OCI-M2 (cell line): Measurements from ENCODE around the gene SMIM35.

Source experiments
- DNase-seq: peaks from one replicate; lab custom pipeline; 2025; ENCODE audit not compliant: unreplicated experiment; lab: John Stamatoyannopoulos, UW

Gene SMIM35

DNA sequence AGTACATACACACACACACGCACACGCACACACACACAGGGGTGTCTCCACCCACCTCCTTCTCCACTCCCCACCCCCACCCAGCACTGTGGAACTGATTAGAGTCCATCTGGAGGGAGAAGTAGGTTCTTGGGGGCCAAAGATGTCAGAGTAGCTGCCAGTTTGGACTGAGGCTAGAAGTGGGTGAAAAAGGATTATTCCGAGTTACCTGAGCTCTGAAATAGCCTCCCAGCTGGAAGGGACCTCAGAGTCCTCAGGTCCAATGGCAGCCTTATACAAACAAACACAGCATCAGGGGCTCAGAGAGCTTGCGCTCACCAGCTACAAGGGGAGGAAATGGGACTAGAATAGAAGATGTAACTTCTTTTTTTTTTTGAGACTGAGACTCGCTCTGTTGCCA lies 79.7 kb downstream of the SMIM35 start:
- no peak for DNase-seq

DNA sequence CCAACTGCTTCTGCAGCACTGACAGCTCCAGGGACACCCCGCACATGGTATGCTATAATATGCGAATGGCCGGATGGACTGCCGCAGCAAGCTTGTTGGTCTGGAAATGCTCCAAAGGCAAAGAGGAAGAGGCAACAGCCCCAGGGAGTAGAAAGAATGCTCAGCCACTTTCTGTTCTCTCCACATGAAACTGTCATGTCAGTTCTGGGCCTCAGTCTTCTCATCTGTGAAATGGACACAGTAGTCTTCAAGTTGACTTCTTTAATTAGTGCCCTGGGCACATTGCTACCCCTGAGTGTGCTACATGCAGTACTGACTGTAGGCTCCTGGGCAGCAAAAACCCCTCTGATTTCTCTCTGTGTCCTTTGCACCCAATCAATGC lies 80.6 kb downstream of the SMIM35 start:
- DNase-seq = no peak

DNA sequence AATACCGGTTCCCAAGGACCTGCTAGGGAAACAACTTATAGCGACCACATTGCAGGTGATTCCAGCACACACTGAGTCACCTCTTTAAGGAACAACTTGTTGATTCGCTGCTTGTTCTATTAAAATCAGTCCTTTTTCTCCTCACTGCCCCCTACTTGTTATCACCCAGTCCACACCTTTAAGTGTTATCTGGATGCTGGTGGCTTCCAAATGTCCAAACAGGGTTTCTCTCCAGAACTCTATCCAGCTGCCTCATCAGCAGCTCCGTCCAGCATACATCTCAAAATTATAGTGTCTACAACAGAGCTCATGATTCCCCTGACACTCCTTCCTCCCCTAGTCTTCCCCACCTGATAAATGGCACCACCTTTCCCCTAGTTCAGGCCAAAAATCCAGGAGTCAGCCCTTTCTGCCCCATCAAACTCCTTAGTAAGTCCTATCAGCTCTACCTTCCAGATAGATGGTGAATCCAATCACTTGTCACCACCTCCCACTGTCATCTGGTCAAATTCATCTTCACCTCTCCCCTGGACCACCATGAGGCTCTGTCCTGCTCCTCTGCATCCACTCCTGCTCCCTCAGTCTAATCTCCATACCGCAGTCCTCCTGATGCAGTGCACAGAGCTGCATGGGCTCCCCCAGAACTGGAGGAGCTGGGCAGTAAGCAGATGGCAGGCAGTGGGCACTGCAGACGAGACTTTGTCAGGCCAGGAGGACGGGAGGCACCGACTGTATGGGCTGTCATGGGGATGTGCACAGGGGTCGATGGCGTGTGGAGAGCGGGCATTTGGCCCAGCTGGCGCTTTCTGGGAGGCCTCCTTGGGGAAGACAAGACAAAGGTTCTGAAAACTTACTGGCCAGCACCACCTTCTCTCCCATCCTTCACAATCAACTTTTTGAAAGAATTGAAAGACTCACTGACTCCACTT lies 81.3 kb downstream of the SMIM35 start:
- no peak for DNase-seq

DNA sequence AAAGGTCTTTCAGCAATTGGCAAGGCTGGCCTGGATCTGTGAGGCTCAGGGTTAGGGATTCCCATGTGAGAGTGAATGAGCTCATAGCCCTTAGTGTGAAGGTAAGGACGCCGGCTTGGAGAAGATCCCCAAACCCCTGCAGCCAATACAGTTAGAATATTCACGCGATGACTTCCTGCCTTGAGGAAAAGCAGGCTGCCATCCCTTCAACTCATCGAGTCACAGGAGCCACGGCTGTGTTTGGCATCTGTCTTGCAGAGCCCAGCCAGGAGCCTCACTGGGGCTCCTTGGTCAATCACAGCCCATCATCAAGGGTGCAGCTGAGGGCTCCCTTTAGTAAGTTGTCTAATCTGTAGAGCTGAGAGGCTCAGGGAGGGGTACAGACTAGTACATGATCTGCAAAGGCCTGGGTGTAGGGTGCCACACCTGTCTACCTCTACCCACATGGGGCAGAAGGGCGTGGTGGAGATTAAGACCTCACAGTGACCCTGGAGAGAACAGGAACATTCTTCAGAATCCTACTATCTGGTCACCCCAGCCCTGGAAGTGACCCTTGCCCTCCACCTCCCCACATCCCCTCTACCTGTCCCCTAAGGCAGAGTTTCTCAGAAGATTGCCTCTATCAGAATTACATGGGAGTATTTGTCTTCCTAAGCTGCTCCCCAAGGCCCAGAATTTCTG lies 82.1 kb downstream of the SMIM35 start:
- no peak for DNase-seq

DNA sequence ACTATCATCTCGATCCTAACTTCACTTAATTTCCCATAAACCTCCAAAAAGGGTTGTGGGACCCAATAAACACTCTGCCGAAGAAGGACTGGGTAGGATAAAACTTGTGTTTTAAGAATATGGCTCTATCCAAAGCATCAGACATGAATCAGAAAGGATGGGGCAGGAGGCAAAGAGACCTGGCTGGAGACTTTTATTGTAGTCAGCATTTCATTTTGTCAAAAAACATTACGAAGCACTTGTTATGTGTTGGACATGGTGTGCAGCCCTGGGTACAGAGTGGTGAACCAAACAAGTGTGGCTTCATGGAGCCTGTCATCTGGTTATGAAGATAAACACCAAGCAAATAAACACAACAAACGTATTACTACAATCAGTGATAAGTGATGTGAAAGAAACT lies 83.3 kb downstream of the SMIM35 start:
- DNase-seq = no peak

DNA sequence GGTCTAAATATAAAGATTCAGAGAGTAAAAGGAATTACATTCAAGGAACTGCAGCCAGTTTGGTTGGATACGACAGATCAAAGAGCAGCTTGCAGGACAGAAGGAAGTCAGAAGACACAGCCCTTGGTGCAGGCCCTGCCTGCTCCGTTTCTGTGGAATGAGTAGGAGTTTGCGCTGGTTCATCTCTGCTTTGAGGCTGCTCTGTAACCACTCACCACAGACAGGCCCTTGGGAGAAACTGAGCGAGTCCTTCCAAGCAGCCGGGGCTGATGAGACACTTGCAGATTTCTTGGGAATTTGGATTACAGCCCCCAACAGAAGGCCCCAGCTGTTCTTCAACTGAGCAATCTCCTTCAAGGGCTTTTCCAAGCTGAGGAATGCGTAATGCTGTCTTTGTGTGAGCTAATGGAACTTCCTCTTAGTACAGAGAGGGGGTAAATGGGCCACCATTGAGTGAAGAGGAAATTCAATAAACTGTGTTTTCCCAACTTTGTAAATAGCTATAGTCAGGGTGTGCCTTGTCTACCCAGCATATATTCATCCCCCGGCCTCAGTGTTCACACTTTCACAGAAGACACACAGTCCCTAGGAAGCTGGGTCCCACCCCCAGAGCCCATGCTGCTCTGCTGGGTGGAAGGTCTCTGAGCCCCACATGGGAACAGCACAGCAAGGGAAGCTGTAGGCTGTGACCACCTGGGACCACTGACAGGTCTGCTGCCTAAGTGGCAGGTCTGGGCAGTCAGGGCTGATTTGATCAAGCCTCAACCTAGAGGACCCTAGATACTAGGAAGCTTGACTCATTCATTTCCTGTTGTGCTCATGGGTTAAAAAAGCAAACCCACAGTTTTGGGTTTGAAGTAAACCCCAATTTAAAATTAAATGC lies 84.0 kb downstream of the SMIM35 start:
- DNase-seq = no peak

DNA sequence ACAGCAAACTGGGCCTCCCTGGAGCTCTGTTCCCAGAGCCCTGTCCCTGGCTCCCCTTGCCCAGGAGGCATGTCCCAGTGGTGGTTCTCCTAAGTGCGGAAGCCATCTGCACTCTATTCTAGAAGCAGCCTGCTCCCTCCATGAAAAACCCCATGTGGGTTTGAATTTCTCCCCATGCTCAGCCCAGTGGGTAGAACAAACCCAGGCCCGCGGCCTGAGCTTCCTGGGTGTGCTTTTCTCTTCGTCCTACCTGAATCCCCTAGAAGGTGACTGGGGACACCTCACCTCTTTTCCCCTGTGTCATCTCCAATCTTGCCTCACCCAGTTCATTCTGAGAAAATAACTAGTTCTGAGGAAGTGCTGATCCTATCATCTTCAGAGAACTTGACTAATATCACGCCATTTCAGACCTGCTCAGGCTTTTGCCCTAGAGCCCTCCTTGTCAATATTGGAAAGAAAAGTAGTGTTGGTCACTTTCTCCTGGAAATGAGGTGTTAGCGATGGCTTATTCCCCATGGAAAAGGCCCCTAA lies 84.7 kb downstream of the SMIM35 start:
- DNase-seq = no peak

DNA sequence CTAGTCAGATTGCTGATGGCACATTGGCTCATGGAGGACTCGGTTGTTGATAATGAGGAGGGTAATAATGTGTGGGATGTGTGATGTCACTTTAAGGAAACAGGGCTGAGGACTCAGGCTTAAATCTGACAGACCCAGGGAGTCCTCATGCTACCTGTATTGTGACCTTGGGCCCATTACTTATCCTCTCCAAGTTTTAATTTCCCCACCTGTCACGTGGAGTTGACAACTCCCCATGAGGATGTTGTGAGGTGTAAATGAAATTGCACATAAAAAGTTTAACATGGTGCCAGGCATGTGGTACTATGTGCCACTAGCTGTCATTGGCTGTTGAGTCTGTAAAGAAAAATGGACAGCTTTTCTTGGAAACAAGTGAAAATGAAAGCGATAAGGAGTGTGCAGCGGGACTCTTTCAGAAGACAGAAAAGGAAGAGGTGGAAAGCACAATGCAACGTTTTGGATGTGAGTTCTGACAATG lies 85.2 kb downstream of the SMIM35 start:
- DNase-seq = no peak

DNA sequence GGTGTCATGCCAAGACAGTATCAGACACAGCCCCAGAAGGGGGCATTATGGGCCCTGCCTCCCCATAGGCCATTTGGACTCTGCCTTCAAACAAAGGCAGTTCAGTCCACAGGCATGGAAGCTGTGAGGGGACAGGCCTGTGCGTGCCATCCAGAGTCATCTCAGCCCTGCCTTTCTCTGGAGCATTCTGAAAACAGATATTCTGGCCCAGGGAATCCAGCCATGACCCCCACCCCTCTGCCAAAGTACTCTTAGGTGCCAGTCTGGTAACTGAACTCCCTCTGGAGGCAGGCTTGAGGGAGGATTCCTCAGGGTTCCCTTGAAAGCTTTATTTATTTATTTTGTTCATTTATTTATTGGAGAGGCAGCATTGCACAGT lies 85.9 kb downstream of the SMIM35 start:
- no peak for DNase-seq

DNA sequence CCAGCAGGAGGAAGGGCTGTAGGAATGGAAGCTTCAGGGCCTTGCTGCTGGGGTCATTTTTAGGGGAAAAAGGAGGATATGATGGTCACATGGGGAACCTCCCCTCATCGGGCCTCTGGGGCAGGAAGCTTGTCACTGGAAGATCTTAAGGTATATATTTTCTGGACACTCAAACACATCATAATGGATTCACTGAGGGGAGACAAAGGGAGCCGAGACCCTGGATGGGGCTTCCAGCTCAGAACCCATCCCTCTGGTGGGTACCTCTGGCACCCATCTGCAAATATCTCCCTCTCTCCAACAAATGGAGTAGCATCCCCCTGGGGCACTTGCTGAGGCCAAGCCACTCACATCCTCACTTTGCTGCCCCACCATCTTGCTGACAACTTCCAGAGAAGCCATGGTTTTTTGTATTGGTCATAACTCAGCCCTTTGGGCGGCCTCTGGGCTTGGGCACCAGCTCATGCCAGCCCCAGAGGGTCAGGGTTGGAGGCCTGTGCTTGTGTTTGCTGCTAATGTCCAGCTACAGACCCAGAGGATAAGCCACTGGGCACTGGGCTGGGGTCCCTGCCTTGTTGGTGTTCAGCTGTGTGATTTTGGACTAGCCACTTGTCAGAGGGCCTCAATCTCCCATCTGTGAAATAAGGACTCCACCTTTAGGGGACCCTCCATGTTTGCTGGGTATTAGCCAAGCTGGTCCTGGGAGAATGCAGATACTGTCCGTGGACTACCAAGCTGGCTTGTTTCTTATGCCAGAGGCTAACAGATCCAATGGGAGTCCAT lies 86.5 kb downstream of the SMIM35 start:
- no peak for DNase-seq

DNA sequence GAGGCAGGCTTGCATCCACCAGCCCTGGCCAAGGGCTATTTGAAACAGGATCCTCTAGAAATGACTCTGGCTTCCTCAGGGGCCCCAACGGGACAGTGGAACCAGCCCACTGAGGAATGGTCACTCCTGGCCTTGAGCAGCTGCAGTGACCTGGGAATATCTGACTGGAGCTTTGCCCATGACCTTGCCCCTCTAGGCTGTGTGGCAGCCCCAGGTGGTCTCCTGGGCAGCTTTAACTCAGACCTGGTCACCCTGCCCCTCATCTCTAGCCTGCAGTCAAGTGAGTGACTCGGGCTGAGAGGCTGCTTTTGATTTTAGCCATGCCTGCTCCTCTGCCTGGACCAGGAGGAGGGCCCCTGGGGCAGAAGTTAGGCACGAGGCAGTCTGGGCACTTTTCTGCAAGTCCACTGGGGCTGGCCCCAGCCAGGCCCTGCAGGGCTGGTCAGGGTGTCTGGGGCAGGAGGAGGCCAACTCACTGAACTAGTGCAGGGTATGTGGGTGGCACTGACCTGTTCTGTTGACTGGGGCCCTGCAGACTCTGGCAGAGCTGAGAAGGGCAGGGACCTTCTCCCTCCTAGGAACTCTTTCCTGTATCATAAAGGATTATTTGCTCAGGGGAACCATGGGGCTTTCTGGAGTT lies 87.3 kb downstream of the SMIM35 start:
- no peak for DNase-seq

DNA sequence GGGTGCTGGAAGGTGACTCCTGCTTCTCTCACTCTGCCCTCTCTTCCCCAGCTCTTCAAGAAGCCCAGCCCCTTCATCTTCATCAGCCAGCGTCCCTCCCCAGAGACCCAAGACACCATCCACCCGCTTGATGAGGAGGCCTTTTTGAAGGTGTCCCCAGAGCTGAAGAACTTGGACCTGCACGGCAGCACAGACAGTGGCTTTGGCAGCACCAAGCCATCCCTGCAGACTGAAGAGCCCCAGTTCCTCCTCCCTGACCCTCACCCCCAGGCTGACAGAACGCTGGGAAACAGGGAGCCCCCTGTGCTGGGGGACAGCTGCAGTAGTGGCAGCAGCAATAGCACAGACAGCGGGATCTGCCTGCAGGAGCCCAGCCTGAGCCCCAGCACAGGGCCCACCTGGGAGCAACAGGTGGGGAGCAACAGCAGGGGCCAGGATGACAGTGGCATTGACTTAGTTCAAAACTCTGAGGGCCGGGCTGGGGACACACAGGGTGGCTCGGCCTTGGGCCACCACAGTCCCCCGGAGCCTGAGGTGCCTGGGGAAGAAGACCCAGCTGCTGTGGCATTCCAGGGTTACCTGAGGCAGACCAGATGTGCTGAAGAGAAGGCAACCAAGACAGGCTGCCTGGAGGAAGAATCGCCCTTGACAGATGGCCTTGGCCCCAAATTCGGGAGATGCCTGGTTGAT lies 88.0 kb downstream of the SMIM35 start:
- no peak for DNase-seq

DNA sequence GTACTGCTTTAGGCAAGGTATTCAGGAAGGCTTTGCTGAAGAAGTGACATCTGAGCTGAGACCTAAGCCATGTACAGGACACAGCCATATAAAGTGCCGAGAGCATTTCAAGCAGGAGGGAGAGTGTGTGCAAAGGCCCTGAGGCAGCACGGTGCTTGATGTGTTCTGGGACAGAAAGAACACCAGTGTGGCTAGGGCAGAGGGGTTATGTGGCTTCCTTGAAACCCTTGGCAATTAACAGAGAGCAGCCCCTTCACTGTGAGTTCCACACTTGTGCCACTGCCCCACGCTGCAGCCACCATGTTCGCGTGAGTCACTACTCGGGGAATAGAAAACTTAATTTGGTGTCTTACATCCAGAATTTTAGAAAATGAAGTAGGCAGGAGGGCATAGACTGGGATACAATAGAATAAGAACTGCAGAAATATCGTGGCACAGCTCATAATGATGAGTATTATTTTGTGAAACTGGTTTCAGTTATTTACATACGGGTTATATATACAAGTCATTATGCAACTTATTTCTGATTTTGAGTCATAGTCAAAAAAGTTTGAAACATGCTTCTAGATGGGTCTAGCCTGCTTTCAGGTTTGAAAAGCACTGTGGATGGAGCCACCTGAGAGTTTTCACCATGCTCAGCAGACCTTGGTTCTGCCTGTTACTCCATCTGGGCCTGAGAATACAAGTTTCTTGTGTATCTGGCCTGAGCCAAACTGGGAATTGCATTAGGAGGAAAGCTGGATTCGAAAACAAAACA lies 88.8 kb downstream of the SMIM35 start:
- no peak for DNase-seq

DNA sequence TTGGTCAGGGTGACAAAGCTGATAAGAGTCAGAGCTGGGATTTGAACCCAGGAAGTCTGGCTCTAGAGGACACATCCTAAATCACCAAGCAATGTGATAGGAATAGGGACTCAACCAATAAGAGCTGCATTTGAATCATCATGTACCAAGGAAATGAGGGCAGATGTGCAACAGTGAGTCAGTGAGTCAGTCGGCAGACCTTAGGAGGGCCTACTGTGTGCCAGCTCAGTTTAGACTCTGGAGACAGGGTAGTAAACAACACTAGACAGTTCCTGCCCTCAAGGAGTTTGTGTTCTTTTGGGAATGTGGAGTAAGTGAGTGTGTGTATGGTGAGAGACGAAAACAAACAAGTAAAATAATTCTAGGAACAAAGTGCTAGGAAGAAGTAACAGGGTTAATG lies 89.4 kb downstream of the SMIM35 start:
- DNase-seq = no peak

DNA sequence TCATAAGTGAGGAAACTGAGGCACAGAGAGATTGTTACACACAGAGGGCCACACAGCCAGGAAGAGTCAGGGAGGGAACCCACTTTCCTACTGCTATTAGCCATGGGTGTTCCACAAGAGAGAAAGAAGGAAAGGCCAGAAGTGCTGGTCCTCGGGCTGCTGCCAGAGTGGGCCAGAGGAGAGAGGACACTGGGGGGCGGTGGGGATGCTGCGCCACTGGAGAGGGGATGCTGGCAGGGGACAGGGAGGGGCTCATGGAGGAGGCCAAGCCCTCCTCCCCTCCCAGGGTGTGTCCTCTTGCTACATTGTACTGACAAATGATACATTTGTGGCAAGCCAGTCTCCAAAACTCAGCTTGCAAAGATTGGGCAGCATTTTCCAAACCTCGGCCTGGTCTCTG lies 90.7 kb downstream of the SMIM35 start:
- no peak for DNase-seq

DNA sequence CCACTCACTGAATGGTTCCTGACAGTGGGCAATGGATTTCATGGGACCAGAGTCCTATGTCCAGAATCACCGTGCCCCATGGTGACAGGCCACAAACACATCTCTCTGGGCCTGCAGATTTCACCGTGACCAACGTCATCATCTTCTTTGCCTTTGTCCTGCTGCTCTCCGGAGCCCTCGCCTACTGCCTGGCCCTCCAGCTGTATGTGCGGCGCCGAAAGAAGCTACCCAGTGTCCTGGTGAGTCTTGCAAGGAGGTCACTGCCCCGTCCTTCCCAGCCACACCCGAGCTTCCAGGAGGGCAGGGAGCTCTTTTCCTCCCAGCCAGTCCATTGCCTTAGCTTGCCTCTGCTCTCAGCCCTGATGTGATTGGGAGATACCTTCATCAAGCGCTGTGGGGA lies 91.3 kb downstream of the SMIM35 start:
- no peak for DNase-seq

DNA sequence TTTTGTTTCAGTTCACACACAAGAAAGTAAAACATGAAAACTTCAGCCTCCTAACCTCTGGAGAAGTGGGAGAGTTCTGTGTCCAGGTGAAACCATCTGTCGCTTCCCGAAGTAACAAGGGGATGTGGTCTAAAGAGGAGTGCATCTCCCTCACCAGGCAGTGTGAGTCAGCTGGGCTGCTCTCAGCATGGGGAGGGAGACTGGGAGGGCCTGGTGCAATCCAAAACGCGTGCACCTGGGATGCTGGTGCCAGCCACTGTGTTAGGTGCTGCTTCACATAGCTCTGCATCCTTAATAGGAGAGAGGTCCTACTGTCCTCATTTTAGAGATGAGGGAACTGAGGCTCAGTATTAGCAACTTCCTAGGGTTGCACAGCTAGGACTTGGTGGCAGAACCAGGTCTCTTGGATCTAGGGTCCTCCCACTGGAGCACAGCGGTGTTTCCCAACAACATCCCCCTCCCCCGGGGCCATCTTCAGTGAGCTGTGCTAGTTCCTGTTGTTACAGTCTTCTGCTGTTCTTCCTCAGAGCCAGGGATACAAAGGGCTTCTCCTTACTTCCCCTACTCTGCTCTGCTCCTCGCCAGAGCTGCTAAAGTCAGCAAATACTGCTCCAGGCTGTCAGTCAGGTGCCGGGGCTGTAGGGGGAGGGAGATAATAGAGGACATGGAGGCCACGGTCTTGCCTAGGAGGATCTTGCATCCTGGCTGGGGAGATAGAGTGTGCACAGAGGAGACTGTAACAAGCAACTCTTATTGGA lies 92.6 kb downstream of the SMIM35 start:
- no peak for DNase-seq

DNA sequence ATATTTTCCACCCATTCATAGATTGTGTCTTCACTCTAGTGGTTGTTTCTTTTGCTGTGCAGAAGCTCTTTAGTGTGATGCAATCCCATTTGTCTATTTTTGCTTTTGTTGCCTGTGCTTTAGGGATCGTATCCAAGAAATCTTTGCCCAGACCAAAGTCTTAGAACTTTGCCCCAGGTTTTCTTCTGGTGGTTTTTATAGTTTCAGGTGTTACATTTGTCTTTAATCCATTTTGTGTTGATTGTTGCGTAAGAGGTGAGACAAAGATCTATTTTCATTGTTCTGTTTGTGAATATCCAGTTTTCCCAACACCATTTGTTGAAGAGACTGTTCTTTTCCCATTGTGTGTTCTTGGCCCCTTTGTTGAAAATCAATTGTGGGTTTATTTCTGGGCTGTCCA lies 94.1 kb downstream of the SMIM35 start:
- no peak for DNase-seq
